A549 (cell line): ENCODE measurements around the gene VPS4A.

Experiments used
- CBX8 ChIP-seq: fragments of 200-600 bp; sonication (generic); IDR thresholded peaks from 2 replicates; pipeline ENCODE4 v1.6.1; 2016
- FOSL2 ChIP-seq, 2 experiments: fragments of 450-650 bp in 1 of 2; fragments of >200 bp in 1 of 2; sonication (Bioruptor Twin) in 1 of 2; formaldehyde crosslinking; IDR thresholded peaks; 2 replicates each; pipeline versions ENCODE4 v1.5.0 to v1.6.1; 2016 to 2020; ENCODE audit warnings: mild to moderate bottlenecking in 1 of 2, moderate library complexity in 1 of 2
- HOXA7 ChIP-seq: fragments of 250-450 bp; sonication (Bioruptor Pico); IDR thresholded peaks from 2 replicates; pipeline ENCODE4 v1.5.0; 2020; ENCODE audit warnings: mild to moderate bottlenecking, moderate library complexity
- MAZ ChIP-seq: fragments of 150-350 bp; IDR thresholded peaks from 2 replicates; pipeline ENCODE4 v1.6.1; 2014; ENCODE audit warnings: antibody characterized with exemption, low read depth, low read length, borderline replicate concordance
- POLR2A ChIP-seq: IDR thresholded peaks from 2 replicates; pipeline ENCODE4 v1.6.1; 2012; ENCODE audit warnings: mild to moderate bottlenecking, low read length
- POLR2AphosphoS2 ChIP-seq: conservative IDR thresholded peaks from 2 replicates; pipeline ENCODE4 v1.6.1; 2012; ENCODE audit warnings: low read length, improper control_type of control experiment, inconsistent platforms
- RAD21 ChIP-seq, 2 experiments: fragments of >200 bp in 1 of 2; sonication (Bioruptor Twin) in 1 of 2; formaldehyde crosslinking in 1 of 2; IDR thresholded peaks in 1 of 2; conservative IDR thresholded peaks in 1 of 2; 2 replicates in 1 of 2; 3 replicates in 1 of 2; pipeline ENCODE4 v1.6.1; 2012 to 2018; ENCODE audit warnings: inconsistent platforms in 1 of 2
- ZC3H11A ChIP-seq: fragments of 450-650 bp; IDR thresholded peaks from 2 replicates; pipeline ENCODE4 v1.6.1; 2014; ENCODE audit warnings: antibody characterized with exemption, mild to moderate bottlenecking
- TF ChIP-seq, protein P1 (sequence below): fragments of >200 bp; sonication (Bioruptor Twin); formaldehyde crosslinking; IDR thresholded peaks from 3 replicates; pipeline ENCODE4 v1.5.1; 2016

DNA sequence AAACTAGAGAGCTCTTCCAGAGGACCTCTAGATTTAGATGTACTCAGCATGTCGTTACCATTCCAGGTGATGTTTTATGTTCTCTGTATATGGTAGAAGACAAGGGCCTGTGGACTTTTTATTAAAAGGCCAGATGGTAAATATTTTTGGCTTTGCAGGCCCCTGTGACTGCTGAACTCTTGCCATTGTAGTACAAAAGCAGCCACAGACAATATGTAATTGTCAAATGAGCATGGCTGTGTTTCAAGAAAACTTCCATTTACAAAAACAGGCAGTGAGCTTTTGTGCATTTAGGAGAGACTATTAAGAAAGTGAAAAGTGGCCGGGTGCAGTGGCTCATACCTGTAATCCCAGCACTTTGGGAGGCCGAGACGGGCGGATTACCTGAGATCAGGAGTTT is 33.0 kb downstream of the VPS4A start:
- TF ChIP-seq ZC3H11A (no peak), POLR2A (no peak), CBX8 (no peak), HOXA7 (CRISPR knock-in tag) (no peak), FOSL2 (IDR thresholded peaks at IDR 0.05) (no peak), FOSL2 (CRISPR knock-in tag; IDR thresholded peaks at IDR 0.05) (no peak), MAZ (no peak), RAD21 (conservative IDR thresholded peaks at IDR 0.05 in 1 of 2, IDR thresholded peaks at IDR 0.05 in 1 of 2) (no peak), POLR2AphosphoS2 (no peak)
- TF ChIP-seq, protein P1, sequence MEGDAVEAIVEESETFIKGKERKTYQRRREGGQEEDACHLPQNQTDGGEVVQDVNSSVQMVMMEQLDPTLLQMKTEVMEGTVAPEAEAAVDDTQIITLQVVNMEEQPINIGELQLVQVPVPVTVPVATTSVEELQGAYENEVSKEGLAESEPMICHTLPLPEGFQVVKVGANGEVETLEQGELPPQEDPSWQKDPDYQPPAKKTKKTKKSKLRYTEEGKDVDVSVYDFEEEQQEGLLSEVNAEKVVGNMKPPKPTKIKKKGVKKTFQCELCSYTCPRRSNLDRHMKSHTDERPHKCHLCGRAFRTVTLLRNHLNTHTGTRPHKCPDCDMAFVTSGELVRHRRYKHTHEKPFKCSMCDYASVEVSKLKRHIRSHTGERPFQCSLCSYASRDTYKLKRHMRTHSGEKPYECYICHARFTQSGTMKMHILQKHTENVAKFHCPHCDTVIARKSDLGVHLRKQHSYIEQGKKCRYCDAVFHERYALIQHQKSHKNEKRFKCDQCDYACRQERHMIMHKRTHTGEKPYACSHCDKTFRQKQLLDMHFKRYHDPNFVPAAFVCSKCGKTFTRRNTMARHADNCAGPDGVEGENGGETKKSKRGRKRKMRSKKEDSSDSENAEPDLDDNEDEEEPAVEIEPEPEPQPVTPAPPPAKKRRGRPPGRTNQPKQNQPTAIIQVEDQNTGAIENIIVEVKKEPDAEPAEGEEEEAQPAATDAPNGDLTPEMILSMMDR: no peak
